ENCODE data around the gene SERINC4.
A peak's percentile ranks its signal among the peaks of the same experiment; 100 is the strongest.
"Not testable (repeated sequence)": the region's sequence is repeated elsewhere in the genome, so short reads cannot be mapped to it uniquely, and the experiment has no call there.

SERINC4 gene

DNA sequence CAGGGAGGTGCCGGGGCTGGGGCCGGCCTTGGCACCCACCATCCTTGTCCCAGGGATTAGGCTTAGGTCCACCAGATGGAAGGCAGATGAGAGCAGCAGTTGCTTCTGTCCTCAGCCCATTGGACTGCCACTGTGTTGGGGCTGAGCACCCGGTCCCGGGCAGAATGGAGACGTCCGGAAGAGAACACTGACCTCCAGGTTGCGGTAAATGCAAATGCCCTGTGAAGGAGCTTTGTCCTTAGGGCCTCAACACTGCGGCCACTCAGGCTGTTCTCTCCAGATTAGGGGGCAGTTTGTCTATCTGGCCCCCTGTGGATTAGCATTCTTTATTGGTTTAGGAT is at the start of gene SERINC4:
Gene SERINC4, minus strand, starts transcription at position 276 of the 341 bp plus-strand sequence. Its CDS starts 234 bp downstream, at position 42.
- DNase-seq: no peak

DNA sequence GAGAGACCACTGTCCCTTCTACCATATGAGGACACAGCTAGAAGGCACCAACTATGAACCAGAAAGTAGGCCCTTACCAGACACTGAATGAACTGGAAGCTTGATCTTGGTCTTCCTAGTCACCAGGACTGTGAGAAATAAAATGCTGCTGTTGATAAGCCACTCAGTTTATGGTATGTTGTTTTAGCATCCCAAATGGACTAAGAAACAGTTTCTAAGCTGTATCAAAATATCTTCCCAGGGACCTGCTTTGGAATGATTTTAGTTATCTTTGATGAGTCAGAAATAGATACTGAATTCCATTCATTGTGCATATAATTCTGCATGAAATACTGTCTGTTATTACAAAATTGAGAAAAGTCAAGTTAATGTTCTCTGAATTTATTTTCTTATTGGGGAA is 45.4 kb upstream of the SERINC4 start:
- no peak for DNase-seq

DNA sequence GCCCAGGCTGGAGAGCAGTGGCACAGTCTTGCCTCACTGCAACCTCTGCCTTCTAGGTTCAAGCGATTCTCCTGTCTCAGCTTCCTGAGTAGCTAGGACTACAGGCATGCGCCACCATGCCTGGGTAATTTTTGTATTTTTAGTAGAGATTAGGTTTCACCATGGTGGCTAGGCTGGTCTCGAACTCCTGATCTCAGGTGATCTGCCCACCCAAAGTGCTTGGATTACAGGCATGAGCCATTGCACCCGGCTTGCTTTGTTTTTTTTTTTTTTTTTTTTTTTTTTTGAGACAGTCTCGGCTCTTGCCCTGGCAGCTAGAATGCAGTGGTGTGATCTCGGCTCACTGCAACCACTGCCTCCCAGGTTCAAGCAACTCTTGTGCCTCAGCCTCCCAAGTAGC is 32.5 kb upstream of the SERINC4 start:
- not testable (repeated sequence) for DNase-seq

DNA sequence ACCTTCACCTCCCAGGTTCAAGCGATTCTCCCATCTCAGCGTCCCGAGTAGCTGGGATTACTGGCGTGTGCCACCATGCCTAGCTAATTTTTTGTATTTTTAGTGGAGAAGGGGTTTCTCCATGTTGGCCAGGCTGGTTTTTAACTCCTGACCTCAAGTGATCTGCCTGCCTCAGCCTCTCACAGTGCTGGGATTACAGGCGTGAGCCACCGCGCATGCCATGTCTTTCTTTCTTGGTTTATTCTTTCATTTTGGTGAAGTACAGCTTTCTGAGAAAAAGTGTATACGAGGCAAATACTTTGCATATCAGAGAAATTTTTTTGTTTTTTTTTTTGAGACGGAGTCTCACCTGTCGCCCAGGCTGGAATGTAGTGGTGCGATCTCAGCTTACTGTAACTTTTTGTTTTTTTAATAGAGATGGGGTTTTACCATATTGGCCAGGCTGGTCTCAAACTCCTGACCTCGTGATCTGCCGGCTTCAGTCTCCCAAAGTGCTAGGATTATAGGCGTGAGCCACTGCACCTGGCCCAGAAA is 31.6 kb upstream of the SERINC4 start:
- not testable (repeated sequence) for DNase-seq

GRCh38 chr15:43830691-43831275 is 30.8 kb upstream of the SERINC4 start:
- not testable (repeated sequence) for DNase-seq

DNA sequence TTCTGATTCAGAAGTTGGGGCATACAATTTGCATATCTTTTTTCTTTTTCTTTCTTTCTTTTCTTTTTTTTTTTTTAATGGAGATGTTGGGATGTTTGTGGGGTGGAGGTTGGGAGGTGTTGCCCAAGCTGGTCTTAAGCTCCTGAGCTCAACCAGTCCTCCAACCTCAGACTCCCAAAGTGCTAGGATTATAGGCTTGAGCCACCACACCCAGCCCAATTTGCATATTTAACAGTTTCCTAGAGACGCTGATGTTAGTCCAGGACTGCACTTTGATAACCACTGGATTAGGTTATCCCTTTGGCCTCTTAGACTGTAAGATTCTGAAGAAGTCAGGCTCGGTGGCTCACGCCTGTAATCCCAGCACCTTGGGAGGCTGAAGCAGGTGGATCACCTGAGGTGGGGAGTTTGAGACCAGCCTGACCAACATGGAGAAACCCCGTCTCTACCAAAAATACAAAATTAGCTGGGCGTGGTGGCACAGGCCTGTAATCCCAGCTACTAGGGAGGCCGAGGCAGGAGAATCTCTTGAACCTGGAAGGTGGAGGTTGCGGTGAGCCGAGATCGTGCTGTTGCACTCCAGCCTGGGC is 30.0 kb upstream of the SERINC4 start:
- not testable (repeated sequence) for DNase-seq

- DNase-seq: no peak
Measured at GRCh38 chr15:43828061-43828657, 28.1 kb upstream of the SERINC4 start.

DNA sequence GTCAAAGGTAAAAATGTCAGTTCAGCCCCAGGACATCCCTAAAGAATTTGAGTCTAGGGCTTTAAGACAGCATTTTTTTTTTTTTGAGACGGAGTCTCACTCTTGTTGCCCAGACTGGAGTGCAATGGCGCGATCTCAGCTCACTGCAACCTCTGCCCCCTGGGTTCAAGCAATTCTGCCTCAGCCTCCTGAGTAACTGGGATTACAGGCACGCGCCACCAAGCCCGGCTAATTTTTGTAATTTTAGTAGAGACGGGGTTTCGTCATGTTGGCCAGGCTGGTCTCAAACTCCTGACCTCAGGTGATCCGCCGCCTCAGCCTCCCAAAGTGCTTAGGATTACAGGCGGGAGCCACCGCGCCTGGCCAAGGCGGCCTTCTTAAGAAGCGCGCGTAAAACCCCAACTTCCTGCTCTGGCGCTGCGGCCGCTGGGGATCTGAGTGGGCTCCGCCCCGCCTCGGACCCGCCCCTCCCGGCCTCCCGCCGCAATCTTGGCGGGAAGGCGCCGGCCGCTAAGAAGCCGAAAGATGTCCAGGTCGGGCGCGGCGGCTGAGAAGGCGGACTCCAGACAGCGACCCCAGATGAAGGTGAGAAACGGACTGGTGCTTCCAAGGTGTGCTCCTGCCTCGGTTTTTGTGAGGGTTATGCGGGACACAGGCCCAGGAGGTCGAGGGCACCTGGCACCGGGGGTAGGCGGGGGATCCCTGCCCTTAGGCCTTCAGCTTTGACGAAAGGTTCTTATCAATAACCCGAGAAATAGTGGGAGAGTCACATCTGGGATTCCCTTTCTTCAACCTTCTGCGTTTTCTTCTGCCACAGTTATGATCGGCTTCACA is 26.7 kb upstream of the SERINC4 start, which contains the start of gene WDR76:
Gene WDR76, plus strand, starts transcription at position 495 of the 834 bp plus-strand sequence. Its CDS starts 31 bp downstream, at position 526.
- peak; percentile 46 to 53 for DNase-seq

- DNase-seq: no peak
Measured at GRCh38 chr15:43826029-43826507, 26.0 kb upstream of the SERINC4 start.

- not testable (repeated sequence) for DNase-seq
Measured at GRCh38 chr15:43825305-43825704, 25.3 kb upstream of the SERINC4 start.

- peak; percentile 90 to 92 for DNase-seq
Measured at GRCh38 chr15:43824302-43825246, 24.6 kb upstream of the SERINC4 start, which contains the start of gene MFAP1. MFAP1 (minus strand) TSS chr15:43824690; CDS start chr15:43824569, 121 bp downstream.

GRCh38 chr15:43821505-43821904 is 21.5 kb upstream of the SERINC4 start:
- DNase-seq: no peak

- DNase-seq: not testable (repeated sequence)
Measured at GRCh38 chr15:43815064-43815463, 15.0 kb upstream of the SERINC4 start.

GRCh38 chr15:43808960-43809678 is 9.1 kb upstream of the SERINC4 start:
- no peak for DNase-seq

- no peak for DNase-seq
Measured at GRCh38 chr15:43808435-43808950, 8.5 kb upstream of the SERINC4 start.

- DNase-seq: not testable (repeated sequence)
Measured at GRCh38 chr15:43802676-43803075, 2.7 kb upstream of the SERINC4 start.

GRCh38 chr15:43800286-43801141 is 494 bp upstream of the SERINC4 start, which contains the start of gene HYPK:
HYPK (plus strand) TSS chr15:43800599; CDS start chr15:43800623, 24 bp downstream.
- peak; percentile 69 to 78 for DNase-seq

DNA sequence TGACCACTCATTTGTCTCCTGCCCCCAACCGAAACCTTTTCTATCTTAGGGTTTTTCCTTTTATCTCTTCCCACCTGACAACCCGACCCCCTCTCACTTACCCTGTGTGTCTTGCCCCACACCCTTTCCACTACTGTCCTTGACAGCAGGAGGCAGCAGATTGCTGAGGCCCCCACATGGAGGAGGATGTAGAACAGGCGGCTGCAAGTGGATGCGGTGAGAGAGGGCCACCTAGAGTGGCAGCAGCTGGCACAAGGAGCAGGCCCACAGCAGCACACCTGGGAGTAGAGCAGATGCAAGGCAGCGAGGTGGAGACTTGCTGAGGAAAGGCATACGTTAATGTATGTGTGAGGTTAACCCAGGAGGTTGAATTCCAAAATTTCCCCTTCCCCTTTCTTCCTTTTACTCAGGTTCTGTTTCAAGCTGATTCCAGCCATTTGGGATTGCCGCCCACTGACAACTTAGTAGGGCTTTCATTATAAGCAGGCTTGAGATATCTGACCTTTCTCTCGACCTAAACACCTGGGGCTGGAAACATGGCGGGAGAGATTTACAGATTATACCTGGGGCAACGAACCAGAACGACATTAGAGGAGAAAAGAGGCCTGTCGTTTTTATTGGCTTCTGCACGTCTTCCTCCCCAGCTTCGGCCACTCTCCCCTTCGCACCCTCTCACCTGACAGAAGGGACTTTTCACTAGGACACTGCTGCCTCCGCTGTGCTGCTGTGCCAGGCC is 643 bp downstream of the SERINC4 start:
- no peak for DNase-seq

- DNase-seq: no peak
Measured at GRCh38 chr15:43796566-43796965, 3.5 kb downstream of the SERINC4 start.

Measured in Kasumi-1 (cell line).